ENCODE measurements around the gene KCNQ4. TPM values are rescaled to one million over a fixed set of nuclear protein-coding genes. Genes with fewer than 3 reads are reported as not detected.

The KCNQ4 gene
- total and polyA plus RNA-seq, 2 of the 13 experiments (the other 11 are each of a cell fraction or from before 2014, with no cell fraction given): 0.02 to 0.09 TPM

DNA sequence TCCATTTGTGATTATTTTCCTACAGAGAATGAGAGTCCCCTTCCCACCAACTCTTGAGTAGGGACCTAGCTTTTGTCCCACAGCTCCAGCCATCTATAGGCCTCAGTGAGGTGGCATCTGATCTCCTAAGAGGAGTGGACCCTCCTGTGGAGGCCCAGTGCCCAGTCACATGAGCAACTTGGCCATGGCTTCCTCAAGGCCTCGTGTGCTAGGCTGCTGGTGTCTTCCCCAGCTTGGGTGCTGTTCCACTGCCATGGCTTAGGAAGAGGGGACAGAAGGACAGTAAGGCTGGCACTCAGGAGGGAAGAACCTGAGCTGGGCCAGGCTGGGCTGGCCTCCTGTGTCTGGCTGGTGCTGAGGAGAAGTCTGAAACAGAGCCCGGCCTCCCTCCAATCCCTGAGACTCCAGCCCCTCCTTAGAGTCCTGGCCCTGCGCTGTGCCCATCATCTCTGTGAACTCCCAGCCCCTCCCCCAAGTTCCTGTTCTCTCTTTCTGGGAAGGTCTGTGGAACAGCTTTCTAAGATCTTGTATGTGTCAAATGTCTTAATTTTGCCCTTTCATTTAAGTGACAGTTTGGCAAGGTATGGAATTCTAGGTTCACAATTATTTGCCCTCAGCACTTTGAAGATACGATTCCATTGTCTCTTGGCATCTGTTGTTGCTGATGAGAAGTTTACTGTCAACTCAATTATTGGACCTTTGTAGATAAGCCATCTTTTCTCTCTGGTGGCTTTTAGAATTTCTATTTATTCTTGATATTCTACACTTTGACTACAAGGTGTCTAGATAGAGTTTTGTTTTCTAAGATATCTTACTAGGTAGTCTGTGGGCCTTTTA lies 7.1 kb upstream of the KCNQ4 start (continued):
- TF ChIP-seq ZNF318 (CRISPR knock-in tag; IDR thresholded peaks at IDR 0.05): no peak

Data from HepG2 (cell line).